ENCODE measurements around the gene YWHAH. TPM values are rescaled to one million over a fixed set of nuclear protein-coding genes. Genes with fewer than 3 reads are reported as not detected.

The YWHAH gene
- total and polyA plus RNA-seq, 2 of the 8 experiments (the other 6 are each of a cell fraction or from before 2014, with no cell fraction given), result 146 to 247 TPM

DNA sequence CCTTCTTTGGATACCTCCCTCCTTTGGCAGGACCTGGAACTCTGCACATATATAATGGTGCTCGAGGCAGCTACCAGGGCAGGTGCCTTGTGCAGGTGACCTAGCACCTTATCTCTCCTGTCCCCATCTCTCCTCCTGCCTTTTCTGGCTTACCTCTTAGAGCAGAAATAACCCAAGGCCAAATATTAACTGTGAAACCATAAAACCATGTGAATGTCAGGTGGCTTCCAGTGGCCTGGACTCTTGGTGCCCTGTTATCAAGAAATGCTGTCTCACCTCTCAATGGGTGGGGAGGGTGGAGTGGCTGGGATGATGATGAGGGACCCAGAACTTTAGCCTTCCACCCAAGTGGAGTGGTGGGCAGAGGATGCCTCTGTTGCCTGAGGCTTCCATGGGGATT is 42.9 kb downstream of the YWHAH start:
- H3K27me3 ChIP-seq (replicated peaks in 1 of 4; ENCODE audit: control insufficient read depth in 3 of 4, extremely low read depth in 1 of 4, insufficient read depth in 3 of 4, low read length in 3 of 4), result no peaks in the 10 kb centered on the region; a peak in 2 of 7 replicates
- no peak overlapping the region for H4K91ac ChIP-seq (replicated peaks; ENCODE audit: insufficient read length, low read length)
- H2BK20ac ChIP-seq (ENCODE audit: low read length), result no peak overlapping the region
- H3K23ac ChIP-seq (ENCODE audit: insufficient read length), result no peak overlapping the region
- H2AFZ ChIP-seq (ENCODE audit: low read length), result no peak overlapping the region
- no peak overlapping the region for H2BK5ac ChIP-seq (ENCODE audit: low read depth, low read length)
- no peak overlapping the region for H3K9ac ChIP-seq (replicated peaks in 1 of 4; ENCODE audit: extremely low read depth in 1 of 4, low read depth in 3 of 4, low read length in 3 of 4)
- no peak overlapping the region for H3K27ac ChIP-seq (ENCODE audit: low read depth, low read length)
- no peaks in the 10 kb centered on the region for H3K4me1 ChIP-seq (replicated peaks in 1 of 4; ENCODE audit: control insufficient read depth in 3 of 4, insufficient read depth in 4 of 4, low read length in 3 of 4)
- H3K36me3 ChIP-seq (ENCODE audit: control insufficient read depth in 2 of 4, insufficient read depth in 4 of 4, low read length in 3 of 4), result no peaks in the 10 kb centered on the region
- H3K18ac ChIP-seq (ENCODE audit: extremely low read depth, low read length), result no peak overlapping the region
- no peak overlapping the region for H2AK5ac ChIP-seq (ENCODE audit: low read depth, low read length)
- no peaks in the 10 kb centered on the region for H3K23me2 ChIP-seq (ENCODE audit: low read depth, low read length)
- no peak overlapping the region for H2BK15ac ChIP-seq (ENCODE audit: low read length)
- H4K5ac ChIP-seq (ENCODE audit: insufficient read length, low read depth, low read length), result no peak overlapping the region
- WGBS, 2 experiments (ENCODE audit: extremely low coverage in 1 of 2, insufficient coverage in 1 of 2, insufficient read length in 1 of 2, insufficient replicate concordance in 2 of 2, low coverage in 1 of 2, low lambda C conversion rate in 2 of 2, missing lambda C conversion rate in 1 of 2), result 92% methylated on average over 1 of the region's 1 CpG; no CpG with 5 or more reads in 1 of the 2 experiments
- no peak overlapping the region for H2BK12ac ChIP-seq (ENCODE audit: low read depth, low read length)
- FAIRE-seq (no peak), DNase-seq (ENCODE audit: low read depth in 1 of 2, low spot score in 2 of 2) (no peak)
- no peak overlapping the region for H3K14ac ChIP-seq (ENCODE audit: insufficient read length)
- H3K4me3 ChIP-seq (ENCODE audit: extremely low read depth in 1 of 4, insufficient read depth in 2 of 4, low read depth in 3 of 4, low read length in 4 of 4), result no peak overlapping the region
- no peak overlapping the region for H3K4ac ChIP-seq (replicated peaks; ENCODE audit: insufficient read length, low read depth, low read length)
- POLR2A ChIA-PET (ENCODE audit: partially characterized antibody), result no interaction called here
- no peak overlapping the region for H4K8ac ChIP-seq (ENCODE audit: extremely low read depth, insufficient read depth, low read length)
- H3K9me3 ChIP-seq (ENCODE audit: insufficient read depth in 2 of 2, low read depth in 1 of 2, low read length in 1 of 2), result no peaks in the 10 kb centered on the region
- CTCF ChIA-PET (ENCODE audit: partially characterized antibody), result interaction anchor here (0.7 to 0.8 kb wide), 3 partner anchors 84 to 135 kb away, joined by 3 read pairs; no protein-coding TSS in a partner anchor
- no peak overlapping the region for H2BK120ac ChIP-seq (replicated peaks; ENCODE audit: low read depth, low read length)
- H3K4me2 ChIP-seq (ENCODE audit: insufficient read depth in 1 of 2, low read depth in 2 of 2, low read length in 2 of 2), result no peak overlapping the region
- H3K79me1 ChIP-seq (ENCODE audit: low read depth, low read length), result no peaks in the 10 kb centered on the region
- no peak for TF ChIP-seq POLR2AphosphoS5 (IDR thresholded peaks at IDR 0.05; ENCODE audit: low read depth, low read length)
- TF ChIP-seq TAF7 (optimal IDR thresholded peaks at IDR 0.05; ENCODE audit: borderline replicate concordance, low read depth, low read length), result no peak
- no peak for TF ChIP-seq HDAC6 (IDR thresholded peaks at IDR 0.05; ENCODE audit: low read depth, low read length)
- TF ChIP-seq SP1 (IDR thresholded peaks at IDR 0.05; ENCODE audit: low read depth, low read length), result no peak
- TF ChIP-seq E2F6 (IDR thresholded peaks at IDR 0.05), result no peak
- no peak for TF ChIP-seq POU5F1 (IDR thresholded peaks at IDR 0.05; ENCODE audit: low read depth, low read length)
- TF ChIP-seq FOSL1 (IDR thresholded peaks at IDR 0.05; ENCODE audit: insufficient read depth, low read depth, low read length), result no peak
- no peak for TF ChIP-seq RNF2 (IDR thresholded peaks at IDR 0.05; ENCODE audit: borderline replicate concordance, low read depth, low read length, missing control alignments, poor library complexity, severe bottlenecking)
- no peak for TF ChIP-seq SIN3A (conservative IDR thresholded peaks at IDR 0.05 in 1 of 2, IDR thresholded peaks at IDR 0.05 in 1 of 2; ENCODE audit: low read depth in 1 of 2, low read length in 2 of 2)
- TF ChIP-seq ZNF274 (IDR thresholded peaks at IDR 0.05; ENCODE audit: borderline replicate concordance, extremely low read depth, low read length), result no peak
- no peaks in the 10 kb centered on the region for H4K20me1 ChIP-seq (replicated peaks in 1 of 2; ENCODE audit: control insufficient read depth in 1 of 2, insufficient read depth in 2 of 2, low read length in 2 of 2)
- no peaks in the 10 kb centered on the region for H3K79me2 ChIP-seq (ENCODE audit: control insufficient read depth in 1 of 2, insufficient read depth in 2 of 2, low read length in 2 of 2)
- H3K56ac ChIP-seq (replicated peaks; ENCODE audit: insufficient read length, low read depth, low read length), result no peak overlapping the region

Data from H1 (cell line).